Measurements from ENCODE around the gene KIF19.
A peak's percentile ranks its signal among the peaks of the same experiment; 100 is the strongest.

KIF19 gene

DNA sequence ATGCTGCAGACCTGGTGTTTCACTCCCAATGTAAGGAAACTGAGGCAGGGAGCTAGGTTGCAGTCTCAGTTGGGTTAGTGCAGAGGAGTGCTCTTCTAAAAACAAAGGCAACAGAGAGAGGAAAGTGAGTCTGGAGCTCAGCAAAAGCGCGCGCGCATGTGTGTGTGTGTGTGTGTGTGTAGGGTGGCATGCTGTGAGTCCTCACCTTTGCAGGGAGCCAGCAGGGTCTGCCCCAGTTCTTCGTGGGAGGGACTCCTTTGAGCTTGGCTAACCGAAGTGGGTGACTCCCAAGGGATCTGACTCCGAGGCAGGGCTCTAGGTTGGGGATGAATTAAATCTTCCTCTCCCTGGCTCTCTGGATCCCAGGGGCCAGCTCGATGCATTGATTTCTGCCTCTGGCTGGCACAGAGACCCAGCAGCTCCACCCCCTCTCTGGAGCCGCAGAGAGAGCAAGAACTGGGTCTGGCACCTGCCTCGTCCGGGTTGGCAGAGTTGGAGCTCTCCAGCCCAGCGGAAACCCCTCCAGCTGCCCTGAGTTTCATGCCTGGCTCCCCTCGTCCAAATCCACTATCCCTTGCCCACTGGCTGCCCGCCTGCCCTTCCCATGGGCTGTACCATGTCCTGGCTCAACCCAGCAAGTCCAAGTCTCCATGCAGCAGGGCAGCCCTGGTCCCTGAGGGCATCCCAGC lies 36.9 kb downstream of the KIF19 start:
- DNase-seq = no peak

DNA sequence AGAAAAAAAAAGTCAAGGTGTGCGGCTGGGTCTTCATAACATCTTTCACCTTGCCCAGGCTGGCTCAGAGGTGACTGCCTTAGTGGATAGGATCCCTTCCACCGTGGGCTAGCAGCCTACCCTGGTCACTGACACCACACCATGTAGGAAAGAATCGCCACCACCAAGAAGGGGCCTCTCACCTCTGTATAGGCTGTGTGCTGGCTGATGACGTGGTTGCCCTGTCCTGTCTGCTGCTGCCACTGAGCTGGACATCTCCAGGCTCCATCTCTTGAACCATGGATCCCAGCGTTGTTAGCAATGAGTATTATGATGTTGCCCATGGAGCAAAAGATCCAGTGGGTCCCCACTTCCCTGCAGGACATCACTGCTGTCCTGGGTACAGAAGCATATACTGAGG lies 41.2 kb downstream of the KIF19 start, which contains the start of gene GPR142:
Gene GPR142 (plus strand): TSS at position 301 of the 400 bp plus-strand sequence. CDS start 2,035 bp downstream, outside the sequence.
- DNase-seq = no peak

- no peak for DNase-seq
These were observed 42.5 kb downstream of the KIF19 start for GRCh38 chr17:74368341-74369081.

DNA sequence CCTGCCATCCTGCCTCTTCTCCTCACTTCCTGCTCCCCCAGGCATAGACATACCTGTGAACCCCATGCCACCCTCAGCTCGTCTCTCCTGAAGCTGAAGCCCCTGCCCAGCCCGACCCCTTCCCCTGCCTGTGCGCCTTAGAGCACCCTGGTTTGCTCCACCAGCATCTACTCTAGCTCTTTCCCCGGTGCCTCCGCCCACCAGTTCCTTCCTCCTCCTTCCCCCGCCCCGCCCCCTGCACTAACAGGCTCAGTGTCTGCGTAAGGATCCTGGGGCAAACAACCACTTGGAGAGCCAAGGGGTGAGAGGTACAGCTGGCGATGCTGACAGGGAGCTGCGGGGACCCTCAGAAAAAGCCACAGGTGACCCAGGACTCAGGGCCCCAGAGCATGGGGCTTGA lies 43.2 kb downstream of the KIF19 start:
- DNase-seq = no peak

- DNase-seq = no peak
These were observed 43.9 kb downstream of the KIF19 start for GRCh38 chr17:74369665-74370490.

DNA sequence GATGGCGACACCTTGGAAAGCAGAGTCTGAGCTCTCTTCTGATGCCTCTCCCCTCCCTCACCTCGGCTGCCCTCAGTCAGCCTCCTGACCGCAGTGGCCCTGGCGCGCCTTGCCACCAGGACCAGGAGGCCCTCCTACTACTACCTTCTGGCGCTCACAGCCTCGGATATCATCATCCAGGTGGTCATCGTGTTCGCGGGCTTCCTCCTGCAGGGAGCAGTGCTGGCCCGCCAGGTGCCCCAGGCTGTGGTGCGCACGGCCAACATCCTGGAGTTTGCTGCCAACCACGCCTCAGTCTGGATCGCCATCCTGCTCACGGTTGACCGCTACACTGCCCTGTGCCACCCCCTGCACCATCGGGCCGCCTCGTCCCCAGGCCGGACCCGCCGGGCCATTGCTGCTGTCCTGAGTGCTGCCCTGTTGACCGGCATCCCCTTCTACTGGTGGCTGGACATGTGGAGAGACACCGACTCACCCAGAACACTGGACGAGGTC lies 45.7 kb downstream of the KIF19 start:
- no peak for DNase-seq

DNA sequence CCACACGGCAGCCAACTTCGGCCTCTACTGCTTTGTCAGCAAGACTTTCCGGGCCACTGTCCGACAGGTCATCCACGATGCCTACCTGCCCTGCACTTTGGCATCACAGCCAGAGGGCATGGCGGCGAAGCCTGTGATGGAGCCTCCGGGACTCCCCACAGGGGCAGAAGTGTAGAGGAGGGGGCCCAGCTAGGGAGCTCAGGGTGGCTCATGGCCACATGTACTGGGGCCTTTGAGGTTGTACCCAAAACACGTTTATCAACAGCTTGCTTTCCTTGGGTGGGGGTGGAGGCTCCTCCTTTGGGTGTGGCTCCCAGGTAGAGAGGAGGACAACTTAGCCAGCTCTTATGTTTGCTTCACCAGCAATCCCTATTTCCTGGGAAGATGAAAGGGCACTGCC lies 46.4 kb downstream of the KIF19 start:
- no peak for DNase-seq

DNA sequence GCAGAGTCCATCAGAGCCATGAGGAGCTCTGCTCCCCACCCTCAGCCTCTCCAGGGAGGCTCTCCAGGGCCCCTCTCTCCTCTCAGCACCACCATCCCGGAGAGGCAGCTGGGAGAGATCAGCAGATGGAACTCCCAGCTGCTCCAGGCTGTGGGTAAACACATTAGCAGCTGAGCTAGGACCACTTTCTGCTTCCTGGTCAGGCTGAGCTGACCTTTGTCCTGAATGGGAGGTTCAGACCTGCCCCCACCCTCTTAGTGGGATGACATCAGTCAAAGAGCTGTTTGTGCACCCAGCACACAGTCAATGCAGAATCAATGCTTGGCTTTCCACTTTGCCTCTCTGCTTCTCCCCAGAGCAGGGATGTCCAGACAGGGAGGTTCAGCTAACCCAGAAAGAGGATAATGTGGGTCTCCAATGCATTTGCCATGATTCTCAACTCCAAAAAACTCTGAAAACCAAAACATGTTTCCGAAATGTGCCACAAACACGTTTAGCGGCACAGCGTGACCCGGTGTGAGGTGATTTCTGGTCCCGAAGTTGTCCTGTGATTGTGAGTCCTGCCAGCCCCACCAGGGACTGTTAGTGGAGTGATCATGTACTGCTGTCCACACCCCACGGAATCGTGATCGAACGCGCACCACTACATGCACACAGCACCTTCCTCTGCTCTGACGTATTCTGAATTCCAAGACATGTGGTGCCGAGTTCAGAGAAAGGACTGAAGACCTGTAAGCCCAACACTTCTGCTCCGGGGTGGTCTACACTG lies 48.0 kb downstream of the KIF19 start:
- DNase-seq = no peak

GRCh38 chr17:74374858-74375257 lies 48.8 kb downstream of the KIF19 start:
- DNase-seq = no peak

DNA sequence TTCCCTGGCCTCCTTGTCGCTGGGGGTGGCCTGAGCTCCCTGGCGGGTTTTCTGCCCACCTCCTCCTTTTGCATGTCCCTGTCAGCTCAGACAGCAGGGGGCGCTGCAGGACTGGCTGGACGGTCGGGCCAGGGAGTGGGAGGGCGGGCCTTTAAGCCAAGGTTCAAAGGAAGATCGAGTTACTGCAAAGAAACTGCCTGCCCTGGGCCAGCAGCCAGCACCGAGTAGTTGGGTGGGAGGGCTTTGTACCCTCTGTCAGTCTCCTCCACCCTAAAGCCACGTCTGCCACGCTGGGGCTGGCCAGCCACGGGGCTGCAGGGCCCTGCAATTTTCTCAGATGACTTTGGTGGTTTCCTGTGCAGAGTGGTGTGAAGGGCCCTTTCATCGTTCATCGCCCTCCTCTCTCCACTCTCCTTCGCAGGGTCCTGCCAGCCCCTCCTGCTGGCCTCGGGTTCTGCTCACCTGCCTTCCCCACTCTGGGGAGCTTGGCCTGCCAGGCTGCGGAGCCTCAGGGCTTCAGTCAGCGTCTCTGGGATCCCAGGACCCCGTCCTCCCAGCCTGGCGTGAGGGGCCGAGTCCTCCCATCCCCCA lies 53.6 kb downstream of the KIF19 start:
- peak; percentile 60 for DNase-seq

DNA sequence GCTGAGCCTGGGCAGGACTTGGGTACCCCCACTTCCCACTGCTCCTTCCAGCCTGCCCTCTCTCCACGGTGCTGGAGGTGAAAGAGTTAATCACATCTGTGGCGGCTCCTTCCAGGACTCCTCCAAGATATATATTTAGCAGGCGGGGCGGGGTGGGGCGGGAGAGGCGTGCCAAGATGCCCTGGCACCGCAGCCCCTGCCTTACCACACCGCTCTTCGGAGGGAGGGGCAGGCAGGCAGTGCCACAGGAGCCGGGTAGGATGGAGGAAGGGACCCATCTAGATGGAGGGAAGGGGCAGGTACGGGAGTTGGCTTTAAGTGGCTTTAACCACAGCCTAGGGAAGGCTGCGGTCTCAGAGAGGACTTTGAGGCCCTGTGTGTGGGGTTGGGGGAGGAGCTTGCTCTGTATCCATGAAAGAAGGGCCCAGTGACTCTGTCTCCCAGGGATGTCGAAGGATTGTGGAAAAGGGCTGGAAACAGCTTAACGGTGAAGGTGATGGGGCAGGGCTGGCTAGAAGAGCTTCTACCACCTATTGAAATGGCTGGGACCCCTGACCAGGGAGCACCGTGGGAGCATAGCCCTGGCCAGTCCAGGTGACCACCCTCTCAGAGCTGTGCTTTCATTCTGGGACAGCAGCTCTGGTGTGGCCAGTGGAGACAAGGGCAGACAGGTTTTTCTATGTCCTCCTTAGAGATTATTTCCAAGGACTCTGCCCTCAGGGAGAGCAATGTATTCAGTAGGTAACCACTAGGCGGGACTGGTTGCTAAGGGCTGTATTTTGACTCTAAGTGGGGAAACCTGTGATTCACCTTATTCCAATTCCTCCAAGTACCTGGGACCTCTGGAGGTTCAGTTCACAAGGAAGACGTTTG lies 54.3 kb downstream of the KIF19 start:
- no peak for DNase-seq

- DNase-seq = no peak
These were observed 55.2 kb downstream of the KIF19 start for GRCh38 chr17:74380959-74381808.

- DNase-seq = no peak
These were observed 57.1 kb downstream of the KIF19 start for GRCh38 chr17:74383141-74383540.

DNA sequence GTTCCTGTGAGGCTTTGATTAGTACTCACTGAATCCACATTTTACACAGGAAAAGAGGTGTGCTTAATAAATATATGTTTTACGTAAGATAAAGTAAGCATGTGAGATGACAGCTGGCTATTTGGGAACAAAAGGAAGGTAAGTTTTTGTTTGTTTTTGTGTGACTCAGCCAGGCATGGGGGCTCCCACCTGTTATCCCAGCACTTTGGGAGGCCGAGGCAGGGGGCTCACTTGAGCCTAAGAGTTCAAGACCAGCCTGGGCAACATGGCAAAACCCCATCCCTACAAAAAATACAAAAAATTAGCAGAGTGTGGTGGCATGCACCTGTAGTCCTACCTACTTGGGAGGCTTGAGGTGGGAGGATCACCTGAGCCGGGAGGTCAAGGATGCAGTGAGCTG lies 59.2 kb downstream of the KIF19 start:
- DNase-seq = no peak

DNA sequence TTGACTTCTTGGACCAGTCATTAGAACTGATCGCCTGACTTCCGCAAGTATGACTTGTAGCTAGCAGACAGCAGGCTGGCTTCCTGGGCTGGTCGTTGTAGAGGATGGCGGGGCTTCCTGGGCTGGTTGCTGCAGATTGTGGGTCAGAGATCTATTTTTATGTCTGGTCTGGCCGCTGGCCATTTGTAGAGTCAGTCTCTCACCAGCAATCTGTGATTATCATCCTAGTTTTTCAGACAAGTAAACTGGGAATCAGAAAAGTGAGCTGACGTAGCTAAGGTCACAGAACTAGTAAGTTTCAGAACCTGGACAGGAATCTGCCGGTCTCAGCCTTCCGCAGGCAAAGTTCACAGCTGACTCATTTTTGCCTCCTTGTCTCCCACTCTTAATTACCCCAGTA lies 60.4 kb downstream of the KIF19 start:
- no peak for DNase-seq

- DNase-seq = no peak
These were observed 61.6 kb downstream of the KIF19 start for GRCh38 chr17:74387365-74388218.

GRCh38 chr17:74389084-74389753 lies 63.2 kb downstream of the KIF19 start:
- DNase-seq = no peak

GRCh38 chr17:74389937-74390679 lies 64.1 kb downstream of the KIF19 start:
- DNase-seq = no peak
